GM21390 (cell line): ENCODE data around the gene C14orf180.
"Not testable (repeated sequence)": the region's sequence is repeated elsewhere in the genome, so short reads cannot be mapped to it uniquely, and the experiment has no call there.

ENCODE experiments used
- ATAC-seq: cut with Tn5 transposase; IDR thresholded peaks from one replicate; pipeline ENCODE4 v1.9.1; 2021; ENCODE audit not compliant: unreplicated experiment

The C14orf180 gene

DNA sequence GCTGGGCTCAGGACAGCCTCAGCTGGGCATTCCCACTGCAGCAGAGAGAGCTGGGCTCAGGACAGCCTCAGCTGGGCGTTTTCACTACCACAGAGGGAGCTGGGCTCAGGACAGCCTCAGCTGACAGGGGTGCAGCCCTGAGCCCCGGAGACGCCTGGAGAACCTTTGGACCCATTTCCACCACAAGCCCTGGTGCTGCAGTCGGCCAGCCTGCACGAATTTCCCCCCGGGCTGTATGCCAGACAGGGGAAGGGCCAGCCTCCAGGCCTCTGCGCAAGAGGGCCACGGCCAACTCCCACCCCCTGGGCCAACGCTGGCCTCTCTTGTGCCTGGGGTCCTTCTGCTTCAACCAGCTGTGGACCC is 2.6 kb upstream of the C14orf180 start:
- ATAC-seq = no peak

DNA sequence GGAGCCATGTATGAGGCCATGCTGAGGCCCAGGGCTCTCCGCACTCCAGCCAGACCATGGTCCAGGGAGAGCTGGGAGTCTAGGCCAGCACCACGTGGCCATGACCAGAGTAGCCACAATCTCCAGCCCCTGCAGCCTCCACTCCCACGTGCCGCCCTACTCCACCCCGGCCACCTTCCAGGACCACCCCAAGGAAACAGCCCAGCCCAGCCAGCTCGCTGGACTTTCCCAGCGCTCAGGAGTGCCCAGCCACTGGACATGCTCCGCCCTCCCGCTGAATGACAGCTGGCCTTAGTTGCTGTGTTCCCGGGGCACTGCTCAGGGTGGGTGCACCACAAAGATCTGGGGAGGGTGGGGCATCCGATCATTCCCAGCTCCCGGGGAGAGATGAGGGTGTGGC is 2.1 kb upstream of the C14orf180 start:
- ATAC-seq = no peak

DNA sequence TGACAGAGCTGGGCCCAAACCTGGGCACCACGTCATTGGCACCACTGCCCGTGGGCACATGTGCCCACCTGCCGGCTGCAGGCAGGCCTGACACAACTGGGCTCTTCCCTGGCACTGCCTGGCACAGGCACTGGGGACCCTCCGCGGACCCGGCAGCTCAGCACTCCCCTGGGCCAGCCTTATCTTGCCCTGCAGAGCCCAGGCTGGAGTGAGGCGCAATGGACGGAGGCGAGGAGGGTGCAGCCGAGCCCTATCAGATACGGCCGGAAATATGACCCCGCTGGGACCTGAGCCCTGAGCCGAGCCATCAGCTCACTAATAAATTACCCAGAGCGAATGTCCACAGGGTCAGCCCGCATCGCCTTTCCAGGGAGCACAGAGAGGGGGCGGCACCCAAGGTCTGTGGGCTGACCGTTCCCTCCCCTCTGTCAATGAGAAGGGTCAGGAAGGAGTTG is 1.7 kb upstream of the C14orf180 start:
- ATAC-seq = no peak

DNA sequence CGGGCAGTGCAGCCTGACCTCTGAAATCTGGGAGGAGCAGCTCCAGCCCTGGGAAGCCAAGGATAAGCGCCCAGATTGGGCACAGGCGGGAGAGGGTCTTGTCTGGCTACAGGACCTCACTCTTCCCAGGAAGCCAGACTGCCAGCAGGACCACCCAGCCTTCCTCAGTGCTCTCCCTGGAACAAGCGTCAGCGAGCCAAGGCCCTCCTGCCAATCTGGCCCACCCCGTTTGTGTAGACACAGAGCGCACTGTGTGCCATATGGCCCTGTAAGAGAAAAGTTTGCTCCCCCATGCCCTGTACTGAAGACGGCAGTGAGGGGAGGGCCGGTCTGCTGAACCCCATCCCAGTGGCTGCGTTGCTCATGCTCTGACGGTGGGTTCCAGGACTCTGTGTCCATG is 1.2 kb upstream of the C14orf180 start:
- ATAC-seq = no peak

DNA sequence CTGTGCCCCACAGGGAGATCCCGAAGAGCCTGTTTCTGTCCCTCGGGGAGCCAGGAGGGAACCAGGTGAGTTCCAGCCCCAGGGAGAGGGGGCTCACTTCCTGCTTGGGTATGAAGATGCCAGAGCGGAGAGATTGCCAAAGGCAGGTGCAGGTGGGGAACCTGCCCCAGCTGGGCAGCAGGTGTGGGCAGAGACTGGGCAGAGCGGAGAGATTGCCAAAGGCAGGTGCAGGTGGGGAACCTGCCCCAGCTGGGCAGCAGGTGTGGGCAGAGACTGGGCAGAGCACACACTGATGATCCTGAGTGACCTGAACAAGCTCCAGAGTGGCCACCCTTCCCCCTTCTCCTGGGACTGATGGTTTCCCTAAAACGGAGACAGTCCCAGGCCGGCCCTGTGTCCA is 375 bp downstream of the C14orf180 start:
- not testable (repeated sequence) for ATAC-seq

DNA sequence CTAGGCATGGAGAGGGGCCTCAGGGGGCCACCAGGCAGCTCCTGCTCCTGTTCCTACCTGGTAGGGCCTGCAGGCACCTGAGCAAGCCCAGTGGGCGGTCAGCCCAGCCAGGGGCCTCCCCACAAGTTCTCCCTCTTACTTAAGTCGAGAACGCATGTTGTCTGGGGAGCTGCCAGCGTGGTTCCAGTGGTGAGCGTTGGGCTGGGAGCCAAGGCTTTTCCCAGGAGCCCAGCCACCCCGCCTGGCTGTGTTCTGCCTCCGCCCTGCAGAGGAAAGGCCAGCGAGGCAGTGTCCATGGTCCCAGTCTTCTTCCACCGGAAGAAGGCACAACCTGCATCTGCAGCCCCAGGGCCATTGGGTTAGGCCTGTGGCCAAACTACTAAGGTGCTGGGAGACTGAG is 1.4 kb downstream of the C14orf180 start:
- no peak for ATAC-seq

DNA sequence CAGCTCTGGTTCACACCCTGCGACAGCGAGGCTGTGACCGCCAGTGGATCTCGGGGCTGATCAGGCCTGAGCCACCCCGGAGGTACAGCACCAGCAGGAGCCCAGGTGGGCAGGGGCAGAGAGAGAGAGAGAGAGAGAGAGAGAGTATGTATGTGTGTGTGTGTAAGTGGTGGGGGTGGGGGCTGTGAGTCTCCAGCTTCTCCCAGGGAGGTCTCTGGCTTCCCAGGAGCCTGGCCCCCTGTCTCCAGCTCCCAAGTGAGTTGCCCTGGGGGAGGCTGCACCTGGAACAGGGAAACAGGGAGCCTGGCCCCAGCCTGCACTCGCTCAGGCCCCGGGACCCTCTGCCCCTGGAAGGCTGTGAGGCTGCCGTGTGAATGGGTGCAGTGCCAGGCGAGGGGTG is 2.0 kb downstream of the C14orf180 start:
- ATAC-seq = no peak

DNA sequence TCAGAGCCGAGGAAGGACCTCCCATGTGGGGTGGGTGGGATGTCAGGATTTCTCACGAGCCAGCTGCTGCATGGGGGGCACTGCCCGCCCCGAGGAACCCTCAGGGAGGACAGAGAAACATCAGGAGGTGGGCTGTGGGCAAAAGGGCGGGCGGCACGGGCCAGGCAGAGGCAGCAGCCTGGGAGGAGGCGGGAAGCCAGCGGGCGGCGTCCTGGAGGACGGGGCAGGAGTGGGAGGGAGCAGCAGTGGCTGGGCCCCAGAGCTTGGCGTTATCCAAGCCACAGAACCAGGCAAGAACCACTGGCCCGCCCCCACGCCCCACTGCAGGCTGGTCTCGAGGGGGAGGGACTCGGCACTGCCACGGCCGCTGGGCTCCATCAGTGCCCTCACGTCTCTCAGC is 2.4 kb downstream of the C14orf180 start:
- ATAC-seq = no peak

DNA sequence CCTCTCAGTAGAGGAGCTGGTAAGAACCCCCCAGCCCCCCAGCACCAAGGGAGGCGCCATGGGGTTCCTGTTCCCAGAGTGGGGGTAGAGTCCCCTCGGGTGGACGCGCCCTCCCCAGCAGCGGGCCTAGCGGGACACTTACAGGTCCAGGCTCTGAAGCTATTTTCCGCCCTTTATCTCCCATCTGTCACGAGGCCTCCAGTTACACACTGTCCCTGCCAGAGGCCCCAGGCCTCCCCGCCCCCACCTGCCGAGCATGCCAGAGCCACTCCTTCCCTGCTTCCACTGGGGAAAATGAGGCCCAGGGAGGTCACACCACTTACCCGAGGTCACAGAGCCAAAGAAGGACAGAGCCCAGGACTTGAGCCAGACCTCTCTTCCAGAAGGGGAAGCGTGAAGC is 3.1 kb downstream of the C14orf180 start:
- ATAC-seq = no peak

DNA sequence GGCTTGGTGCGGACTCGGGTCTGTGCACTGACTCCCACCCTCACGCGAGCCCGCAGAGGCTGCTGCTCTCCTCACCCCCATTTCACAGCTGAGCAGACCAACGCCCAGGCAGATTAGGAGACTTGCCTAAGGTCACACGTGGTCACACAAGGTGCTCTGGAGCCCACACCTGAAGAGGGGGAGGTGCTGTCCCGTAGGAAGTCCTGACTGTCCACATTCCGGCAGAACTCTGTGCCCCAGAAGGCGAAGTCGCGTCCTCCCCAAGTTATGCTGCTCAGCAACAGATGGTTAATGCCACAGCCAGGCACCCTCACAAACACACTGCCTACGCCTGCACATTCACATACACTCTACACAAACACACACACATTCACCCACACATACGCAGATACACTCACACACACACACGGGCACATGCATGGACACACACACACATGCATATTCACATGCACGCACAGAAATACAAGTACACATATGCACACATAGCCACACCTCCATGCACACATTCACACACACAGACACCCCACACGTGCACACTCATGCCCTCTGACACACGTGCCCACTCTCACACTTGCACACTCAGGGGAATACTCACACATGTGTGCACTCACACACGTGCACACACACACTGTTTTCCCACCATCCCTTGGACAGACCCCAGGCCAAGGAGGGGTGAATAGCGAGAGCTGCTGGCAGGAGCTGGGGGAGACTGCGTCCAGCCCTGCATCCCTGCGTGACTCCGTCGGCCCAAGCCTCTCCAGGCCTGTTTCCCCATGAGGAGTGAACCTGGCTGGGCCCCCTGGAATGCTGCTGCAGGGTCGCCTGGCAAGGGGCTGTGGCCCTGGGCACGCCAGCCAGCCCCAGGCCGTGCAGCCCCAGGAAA is 4.1 kb downstream of the C14orf180 start:
- no peak for ATAC-seq

DNA sequence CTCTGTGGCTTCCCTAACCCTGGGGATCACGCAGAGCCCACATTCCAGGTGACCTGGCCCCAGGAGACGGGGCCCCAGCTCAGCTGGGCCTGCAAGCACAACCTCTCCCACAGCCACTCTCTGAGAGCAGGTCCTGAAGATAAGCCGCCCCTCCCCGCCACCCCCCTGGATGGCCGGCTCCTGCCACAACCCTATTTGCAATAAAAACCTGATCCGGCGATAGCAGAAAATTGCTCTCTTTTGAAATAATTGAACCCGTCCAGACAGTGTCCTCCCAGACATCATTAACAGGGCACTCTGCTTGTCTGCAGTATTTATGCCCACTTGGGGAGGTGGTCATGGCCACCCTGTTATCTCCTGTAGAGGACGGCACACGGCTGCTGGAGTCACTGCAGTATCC is 5.0 kb downstream of the C14orf180 start:
- no peak for ATAC-seq

DNA sequence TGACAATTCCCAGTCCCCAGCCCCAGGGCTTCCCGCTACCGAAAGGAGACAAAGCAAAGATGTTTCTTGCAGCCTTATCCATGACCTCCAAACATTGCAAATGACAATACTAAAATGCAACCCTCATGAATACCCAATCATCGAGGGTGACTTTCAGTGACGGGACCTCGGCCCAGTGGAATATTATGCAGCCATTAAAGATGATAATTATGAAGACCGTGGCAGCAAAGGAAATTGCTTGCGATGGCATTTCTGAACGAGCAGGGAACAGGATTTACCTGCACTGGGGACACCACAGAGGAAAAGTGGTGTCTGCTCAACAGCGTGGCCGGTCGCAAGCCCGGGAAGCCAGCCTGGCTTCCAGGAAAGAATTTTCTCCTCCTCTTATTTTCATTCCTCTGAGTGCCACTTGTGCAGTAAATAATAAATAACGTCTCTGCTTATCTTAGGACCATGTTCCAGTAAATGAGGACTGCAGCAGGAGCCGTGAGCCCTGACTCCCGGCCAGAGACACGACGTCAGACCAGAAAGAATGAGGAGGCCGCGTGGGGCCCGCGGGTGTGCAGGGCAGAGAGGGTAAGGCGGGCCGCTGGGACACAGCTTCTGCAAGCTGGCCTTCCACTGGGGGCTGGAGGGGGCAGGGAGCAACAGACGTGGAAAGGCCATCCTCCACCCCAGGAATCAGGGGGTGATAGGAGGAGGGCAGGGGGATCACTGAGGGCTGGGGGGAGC is 6.6 kb downstream of the C14orf180 start:
- ATAC-seq = no peak

DNA sequence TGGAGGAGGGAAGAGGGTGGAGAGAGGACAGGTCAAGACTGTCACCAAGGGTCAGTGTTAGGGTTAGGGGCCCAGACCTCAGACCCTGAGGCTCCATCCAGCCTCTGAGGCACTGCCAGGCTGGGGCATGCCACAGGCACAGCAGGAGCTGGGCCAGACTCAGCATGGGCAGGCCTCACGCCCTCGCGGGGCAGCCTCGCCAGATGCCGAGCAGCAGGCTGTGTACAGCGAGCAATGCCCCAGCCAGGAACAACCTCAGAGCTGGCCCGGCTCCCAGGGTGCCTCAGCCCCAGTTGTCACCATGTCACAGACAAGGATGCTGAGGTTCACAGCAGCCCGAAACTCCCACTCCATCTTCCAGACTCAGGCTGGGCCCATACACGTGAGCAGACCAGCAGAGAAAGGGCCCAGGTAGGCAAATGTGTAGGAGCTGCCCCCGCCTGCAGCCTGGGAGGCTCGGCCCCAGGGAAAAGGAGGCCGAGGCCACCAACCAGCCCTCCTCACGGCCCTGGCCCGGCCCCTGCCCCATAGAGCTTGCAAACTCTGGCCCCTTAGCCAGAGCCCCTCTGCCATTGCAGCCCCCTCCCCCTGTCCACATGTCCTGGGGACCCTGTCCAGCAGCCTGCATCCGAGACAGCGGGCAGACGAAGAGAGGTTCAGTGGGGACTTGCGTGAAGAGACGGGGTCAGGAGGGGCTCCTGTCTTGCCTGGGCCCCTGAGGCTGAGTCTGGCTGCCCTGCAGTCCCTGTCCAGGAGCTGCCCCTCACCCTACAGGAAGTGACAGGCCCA is 7.5 kb downstream of the C14orf180 start:
- no peak for ATAC-seq

DNA sequence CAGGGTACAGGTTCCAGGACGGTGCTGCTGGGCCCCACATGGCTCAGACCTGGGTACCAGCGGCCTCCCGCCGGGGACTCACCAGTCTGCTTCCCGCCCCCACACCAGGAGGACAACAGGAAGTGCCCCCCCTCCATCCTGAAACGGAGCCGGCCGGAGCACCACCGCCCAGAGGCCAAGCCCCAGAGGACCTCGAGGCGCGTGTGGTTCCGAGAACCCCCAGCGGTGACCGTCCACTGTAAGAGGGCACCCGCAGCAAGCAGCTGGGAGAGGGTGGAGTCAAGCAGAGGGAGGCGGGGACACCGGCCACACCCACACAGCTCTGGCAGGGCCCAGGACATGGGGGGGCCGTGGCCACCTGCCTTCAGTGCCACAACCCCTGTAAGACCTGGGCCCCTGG is 8.1 kb downstream of the C14orf180 start:
- ATAC-seq = no peak

DNA sequence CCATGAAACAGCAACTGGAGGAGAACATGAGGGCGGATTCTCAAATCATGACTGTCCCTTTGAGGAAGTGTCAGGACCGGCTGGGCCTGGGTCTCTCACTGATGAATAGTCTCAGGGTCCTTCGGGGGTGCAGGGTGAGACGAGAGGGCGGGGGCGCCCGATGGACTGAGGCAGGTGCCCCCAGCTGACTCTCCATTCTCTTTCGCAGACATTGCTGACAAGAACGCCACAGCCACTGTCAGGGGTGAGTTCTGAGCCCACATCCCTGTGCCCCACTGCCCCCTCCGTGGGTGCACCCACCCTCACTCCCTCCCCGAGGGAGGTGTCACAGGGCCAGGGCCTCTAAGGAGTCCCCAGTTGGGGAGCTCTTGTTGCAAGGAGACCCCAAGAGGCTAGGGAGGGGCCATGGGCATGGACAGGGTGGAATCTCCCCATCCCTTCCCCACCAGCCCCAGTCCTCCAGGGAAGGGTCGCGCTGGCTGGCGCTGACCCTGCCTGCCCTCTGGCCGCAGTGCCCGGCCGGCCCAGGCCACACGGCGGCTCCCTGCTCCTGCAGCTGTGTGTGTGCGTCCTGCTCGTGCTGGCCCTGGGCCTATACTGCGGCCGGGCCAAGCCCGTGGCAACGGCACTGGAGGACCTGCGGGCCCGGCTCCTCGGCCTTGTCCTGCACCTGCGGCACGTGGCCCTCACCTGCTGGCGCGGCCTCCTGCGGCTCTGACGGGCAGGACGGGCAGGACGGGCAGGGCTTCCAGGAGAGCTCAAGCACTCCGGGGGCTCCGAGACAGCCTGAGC is 8.7 kb downstream of the C14orf180 start:
- no peak for ATAC-seq

DNA sequence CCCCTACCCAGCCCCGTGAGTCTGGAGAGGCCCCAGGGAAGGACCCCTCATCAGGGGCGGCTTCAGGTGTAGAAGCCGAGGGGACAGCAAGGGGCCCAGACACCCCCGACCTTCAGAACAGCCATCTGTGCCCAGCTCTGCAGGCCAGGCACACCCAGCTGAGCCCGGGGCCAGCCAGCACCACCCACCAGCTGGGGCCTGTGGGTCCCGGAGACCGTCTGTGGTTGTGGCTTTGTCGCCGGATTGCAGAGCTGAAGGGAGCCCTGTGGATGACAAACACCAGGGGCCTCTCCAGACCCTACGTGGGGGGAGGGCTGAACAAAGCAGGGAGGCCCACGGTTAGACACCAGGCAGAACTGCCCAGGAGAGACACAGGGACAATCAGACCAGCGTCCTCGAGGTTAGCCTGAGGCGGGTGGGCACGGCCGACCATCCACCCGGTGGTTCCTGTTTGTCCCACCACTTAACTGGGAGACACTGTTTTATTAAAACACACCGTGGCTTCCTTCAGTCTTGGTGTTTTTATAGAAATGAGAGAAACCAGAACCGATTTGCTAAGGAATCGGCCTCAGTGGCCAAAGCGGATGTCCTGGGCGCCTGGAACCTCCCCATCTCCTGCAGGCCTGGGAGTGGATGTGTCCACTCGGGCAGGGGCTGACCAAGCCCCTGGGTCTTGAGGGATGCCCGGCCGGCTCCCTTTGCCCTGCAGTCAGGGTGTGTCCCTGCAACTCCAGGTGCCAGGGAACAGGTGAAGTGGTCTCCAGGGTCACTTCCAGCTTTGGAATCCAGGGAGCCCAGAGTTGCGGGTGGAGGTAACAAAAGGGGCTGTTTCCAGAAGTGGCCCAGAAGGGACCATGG is 10.0 kb downstream of the C14orf180 start:
- ATAC-seq = no peak

DNA sequence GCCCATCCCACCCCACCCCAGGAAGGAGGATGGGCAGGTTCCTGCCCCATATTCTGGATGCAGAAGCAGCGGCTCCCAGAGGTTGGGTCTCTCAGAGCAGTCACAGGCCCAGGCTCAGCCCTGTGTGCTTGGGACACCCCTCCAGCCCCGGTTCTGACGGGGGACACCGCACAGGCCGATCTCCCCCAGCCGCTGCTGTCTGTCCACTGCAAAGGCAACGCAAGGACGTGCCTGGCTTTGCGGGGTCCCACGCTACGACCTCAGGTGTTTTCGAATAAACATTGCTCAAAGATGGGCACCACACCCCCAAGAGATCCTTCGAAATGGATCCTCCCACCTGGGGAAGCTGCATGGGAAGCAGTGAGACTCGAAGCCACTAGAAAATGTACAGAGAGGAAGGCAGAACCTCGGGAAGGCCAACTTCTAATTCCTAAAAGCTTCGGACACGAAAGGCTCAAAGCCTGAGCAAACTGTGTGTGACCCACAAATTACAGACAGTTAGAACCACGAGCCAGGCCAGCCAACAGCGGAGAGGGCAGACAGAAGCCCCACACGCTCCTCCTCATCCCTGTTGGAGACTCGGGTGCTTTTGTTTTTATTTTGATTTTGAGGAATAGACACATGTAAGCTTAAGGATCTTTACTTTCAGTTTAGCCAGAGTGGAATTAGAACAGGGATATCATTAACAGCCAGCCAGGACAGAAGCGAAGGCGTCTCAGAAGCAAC is 10.8 kb downstream of the C14orf180 start:
- ATAC-seq = no peak

DNA sequence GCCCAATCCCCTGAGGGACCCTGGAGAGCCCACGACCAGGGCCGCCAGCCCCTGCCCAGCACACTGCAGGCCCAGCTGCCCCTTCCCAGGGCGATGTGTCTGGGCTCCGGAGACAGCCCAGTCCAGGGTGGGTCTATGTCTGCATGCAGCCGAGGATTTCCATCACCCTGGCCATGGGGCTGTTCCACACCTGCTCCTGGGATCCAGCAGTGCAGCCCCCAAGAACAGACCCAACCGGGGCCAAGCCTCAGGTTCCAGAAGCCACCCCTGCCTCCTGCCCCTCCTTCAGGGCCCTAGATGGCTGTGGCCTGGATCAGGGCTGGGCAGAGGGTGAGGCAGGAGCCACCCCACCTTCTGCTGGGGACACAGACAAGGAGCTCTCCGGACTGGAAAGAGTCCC is 11.5 kb downstream of the C14orf180 start:
- ATAC-seq = no peak
